ENCODE results near the gene CD300A. TPM values are rescaled to one million over a fixed set of nuclear protein-coding genes. Genes with fewer than 3 reads are reported as not detected.

Gene CD300A
- total RNA-seq, 4 donors from 2014 or later = 1.9 to 100.0 (median 5.2) TPM

DNA sequence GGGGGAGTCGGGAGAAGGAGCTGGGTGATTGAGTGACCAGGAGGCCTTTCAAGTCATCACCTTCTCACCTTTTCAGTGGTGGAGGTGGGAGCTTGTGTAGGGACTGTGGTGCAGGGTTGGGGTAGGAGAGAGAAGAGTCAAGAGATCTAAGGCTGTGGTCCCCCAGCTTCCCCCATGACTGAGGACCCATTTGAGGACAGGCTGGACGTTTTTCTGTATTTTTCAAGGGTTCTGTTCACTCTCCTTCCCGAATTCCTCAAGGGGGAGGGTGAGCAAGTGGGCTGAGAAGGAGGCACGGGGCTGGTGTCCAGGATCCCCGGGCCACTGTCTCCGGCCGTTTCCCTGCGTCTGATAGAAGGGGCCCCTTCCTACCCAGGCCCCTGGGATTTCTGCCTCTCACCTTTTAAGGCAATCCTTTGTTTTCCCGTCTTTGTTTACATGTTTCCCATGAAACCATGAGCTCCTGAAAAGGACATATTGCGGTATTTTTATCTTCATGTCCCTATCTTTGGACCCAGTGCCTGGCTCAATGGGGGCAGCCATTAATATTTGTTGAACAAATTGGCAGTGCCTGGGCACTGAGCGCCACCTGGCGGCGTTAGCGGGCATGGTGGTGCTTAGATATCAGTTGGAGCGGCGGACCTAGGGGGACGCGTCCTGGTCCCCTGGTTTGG lies 9.2 kb upstream of the CD300A start:
- TF ChIP-seq CTCF (IDR thresholded peaks at IDR 0.05; ENCODE audit: low read depth) = no peak

- TF ChIP-seq CTCF (IDR thresholded peaks at IDR 0.05; ENCODE audit: low read depth) = no peak
Measured at GRCh38 chr17:74457820-74458166, 8.6 kb upstream of the CD300A start.

DNA sequence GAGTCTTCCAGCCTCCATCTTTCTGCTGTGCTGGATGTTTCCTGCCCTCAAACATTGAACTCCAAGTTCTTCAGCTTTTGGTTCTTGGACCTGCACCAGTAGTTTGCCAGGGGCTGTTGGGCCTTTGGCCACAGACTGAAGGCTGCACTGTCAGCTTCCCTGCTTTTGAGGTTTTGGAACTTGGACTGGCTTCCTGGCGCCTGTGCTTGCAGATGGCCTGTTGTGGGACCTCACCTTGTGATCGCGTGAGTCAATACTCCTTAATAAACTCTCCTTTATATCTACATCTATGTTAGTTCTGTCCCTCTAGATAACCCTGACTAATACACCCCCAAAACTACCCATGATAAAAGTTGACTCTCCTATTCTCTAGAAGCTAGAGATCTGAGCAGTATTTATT lies 7.6 kb upstream of the CD300A start:
- TF ChIP-seq CTCF (IDR thresholded peaks at IDR 0.05; ENCODE audit: low read depth) = no peak

GRCh38 chr17:74459622-74460021 lies 6.8 kb upstream of the CD300A start:
- no peak for TF ChIP-seq CTCF (IDR thresholded peaks at IDR 0.05; ENCODE audit: low read depth)

DNA sequence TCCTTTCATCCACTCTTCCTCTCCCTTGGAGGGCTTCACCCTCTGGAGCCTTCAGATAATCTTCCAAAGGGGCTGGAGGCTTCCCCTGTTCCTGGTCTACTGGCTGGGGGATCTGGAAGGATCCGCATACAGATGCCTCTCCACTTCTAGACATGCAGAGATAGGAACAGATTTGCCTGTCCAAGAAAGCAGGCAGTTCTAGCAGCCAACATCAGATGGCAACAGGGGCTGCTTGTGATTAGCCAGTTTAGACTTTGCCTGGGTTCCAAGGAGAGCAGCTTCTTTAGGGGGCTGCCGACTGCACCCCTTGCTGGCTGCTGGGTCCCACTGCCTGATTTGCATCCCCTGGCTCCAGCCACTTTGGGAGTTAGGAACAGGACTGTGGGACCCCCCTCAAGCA lies 6.2 kb upstream of the CD300A start:
- TF ChIP-seq CTCF (IDR thresholded peaks at IDR 0.05; ENCODE audit: low read depth) = no peak

DNA sequence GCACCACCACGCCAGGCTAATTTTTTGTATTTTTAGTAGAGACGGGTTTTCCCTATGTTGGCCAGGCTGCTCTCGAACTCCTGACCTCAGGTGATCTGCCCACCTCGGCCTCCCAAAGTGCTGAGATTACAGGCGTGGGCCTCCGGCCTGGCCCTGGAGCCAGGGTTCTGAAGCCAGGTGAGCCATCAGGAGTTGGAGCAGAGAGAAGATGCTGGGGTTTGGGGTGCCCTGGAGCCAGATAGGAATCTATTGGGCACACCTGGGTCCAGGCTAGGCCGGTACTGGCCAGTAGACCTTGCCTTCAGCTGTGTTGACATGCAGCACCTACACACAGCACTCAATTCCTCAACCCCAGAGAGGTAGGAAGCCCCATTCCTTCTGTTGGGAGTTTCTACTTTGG lies 5.4 kb upstream of the CD300A start:
- TF ChIP-seq CTCF (IDR thresholded peaks at IDR 0.05; ENCODE audit: low read depth) = no peak

DNA sequence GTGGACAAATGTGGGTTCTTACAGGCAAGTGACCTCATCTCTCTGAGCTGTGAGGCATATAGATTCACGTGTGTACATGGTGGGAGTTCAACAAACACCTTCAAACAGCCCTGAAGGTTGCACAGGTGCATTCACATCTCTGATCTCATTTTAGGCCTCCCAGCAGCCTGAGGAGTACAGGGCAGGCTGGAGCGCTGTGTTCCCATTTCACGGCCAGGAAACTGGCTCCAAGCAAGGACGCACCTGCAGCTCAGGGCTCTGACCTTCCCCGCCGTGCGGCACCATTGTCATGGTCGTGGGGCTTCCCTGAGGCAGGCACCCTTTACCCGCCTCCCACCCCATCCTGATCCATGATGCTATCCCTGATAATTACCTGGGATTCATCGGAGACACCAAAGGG lies 4.8 kb upstream of the CD300A start:
- TF ChIP-seq CTCF (IDR thresholded peaks at IDR 0.05; ENCODE audit: low read depth) = no peak
